Measurements from ENCODE around the gene GCN1.

GCN1 gene

GRCh38 chr12:120131116-120131515, 63.4 kb downstream of the GCN1 start:
- H3K4me3 ChIP-seq (ENCODE audit: low read depth, low read length), result no peak overlapping the region
- no peak for TF ChIP-seq CTCF (IDR thresholded peaks at IDR 0.05; ENCODE audit: borderline replicate concordance, insufficient read depth, low read depth, low read length)

GRCh38 chr12:120130011-120130410, 64.5 kb downstream of the GCN1 start:
- no peak for TF ChIP-seq CTCF (IDR thresholded peaks at IDR 0.05; ENCODE audit: borderline replicate concordance, insufficient read depth, low read depth, low read length)

GRCh38 chr12:120126635-120127005, 67.9 kb downstream of the GCN1 start:
- TF ChIP-seq CTCF (IDR thresholded peaks at IDR 0.05; ENCODE audit: borderline replicate concordance, insufficient read depth, low read depth, low read length), result no peak
- H3K4me3 ChIP-seq (ENCODE audit: low read depth, low read length), result no peak overlapping the region

More at GRCh38 chr12:120130011-120130410, 64.5 kb downstream of the GCN1 start:
- no peak overlapping the region for H3K4me3 ChIP-seq (ENCODE audit: low read depth, low read length)

- no peak overlapping the region for H3K4me3 ChIP-seq (ENCODE audit: low read depth, low read length)
- TF ChIP-seq CTCF (IDR thresholded peaks at IDR 0.05; ENCODE audit: borderline replicate concordance, insufficient read depth, low read depth, low read length), result no peak
These were observed 68.5 kb downstream of the GCN1 start for GRCh38 chr12:120125792-120126634.

GRCh38 chr12:120125029-120125428, 69.5 kb downstream of the GCN1 start:
- TF ChIP-seq CTCF (IDR thresholded peaks at IDR 0.05; ENCODE audit: borderline replicate concordance, insufficient read depth, low read depth, low read length), result no peak
- no peak overlapping the region for H3K4me3 ChIP-seq (ENCODE audit: low read depth, low read length)

- no peak overlapping the region for H3K4me3 ChIP-seq (ENCODE audit: low read depth, low read length)
- no peak for TF ChIP-seq CTCF (IDR thresholded peaks at IDR 0.05; ENCODE audit: borderline replicate concordance, insufficient read depth, low read depth, low read length)
These were observed 72.7 kb downstream of the GCN1 start for GRCh38 chr12:120121766-120122293.

GRCh38 chr12:120121343-120121742, 73.2 kb downstream of the GCN1 start:
- TF ChIP-seq CTCF (IDR thresholded peaks at IDR 0.05; ENCODE audit: borderline replicate concordance, insufficient read depth, low read depth, low read length), result no peak
- no peak overlapping the region for H3K4me3 ChIP-seq (ENCODE audit: low read depth, low read length)
